SH-SY5Y (cell line): Measurements from ENCODE around the gene COPB2.

Experiments
- GATA2 ChIP-seq: IDR thresholded peaks from 2 replicates; pipeline ENCODE4 v1.6.1; 2011; ENCODE audit warnings: mild to moderate bottlenecking, low read depth, low read length
- GATA3 ChIP-seq: IDR thresholded peaks from 2 replicates; pipeline ENCODE4 v1.6.1; 2011; ENCODE audit warnings: low read depth, mild to moderate bottlenecking, low read length, moderate library complexity

DNA sequence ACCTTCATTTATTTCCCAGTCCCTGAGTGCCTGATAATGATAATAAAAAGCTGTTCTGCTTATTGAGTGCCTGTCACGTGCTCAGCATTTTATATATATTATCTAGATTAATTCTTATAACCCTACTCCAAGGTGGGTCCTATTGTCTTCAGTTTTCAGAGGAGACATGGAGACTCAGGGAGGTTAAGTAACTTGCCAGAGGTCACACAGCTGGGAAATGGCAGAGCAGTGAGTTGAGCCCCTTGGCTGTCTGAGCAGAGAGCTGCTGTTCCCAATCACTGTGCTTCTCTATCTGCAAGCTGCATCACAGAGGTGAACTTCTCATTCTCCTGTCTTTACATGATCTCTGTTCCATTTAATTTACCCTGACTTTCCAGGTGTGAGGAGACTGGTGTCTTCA lies 77.9 kb downstream of the COPB2 start:
- no peak for TF ChIP-seq GATA3
- no peak for TF ChIP-seq GATA2
